B cell (primary cell): ENCODE measurements around the gene KRT72. TPM values are rescaled to one million over a fixed set of nuclear protein-coding genes. Genes with fewer than 3 reads are reported as not detected.

Experiments
- ATAC-seq: fragments of 200-7000 bp; cut with Tn5 transposase; one replicate; pipeline ENCODE4 v1.10.0; 2021; ENCODE audit warnings: low read depth, mild to moderate bottlenecking, moderate number of reproducible peaks, moderate library complexity
- CTCF ChIA-PET: fragments of 350-600 bp; sonication (Branson Sonifier 250); formaldehyde crosslinking; loops from one replicate; lab custom pipeline; 2021; ENCODE audit warnings: antibody characterized with exemption, inconsistent platforms; lab: Charles Lee
- POLR2A ChIA-PET: fragments of 350-600 bp; sonication (Branson Sonifier 250); formaldehyde crosslinking; loops from one replicate; lab custom pipeline; 2021; ENCODE audit warnings: antibody characterized with exemption; lab: Charles Lee
- DNase-seq: peaks from one replicate; pipeline ENCODE4 v3.0.0; 2013
- H2AFZ ChIP-seq: 2 replicates; pipeline ENCODE4 v1.6.1; 2012; ENCODE audit warnings: mild to moderate bottlenecking, low read depth, low read length; ENCODE audit not compliant: insufficient read depth, poor library complexity, severe bottlenecking
- H3K27ac ChIP-seq, 2 donors: 1 replicate in 1 of 2; 2 replicates in 1 of 2; pipeline ENCODE4 v1.5.1; 2012 to 2013; ENCODE audit warnings: low read length in 2 of 2, mild to moderate bottlenecking in 2 of 2, moderate library complexity in 1 of 2
- H3K27me3 ChIP-seq, 4 experiments: fragments of 200-600 bp in 1 of 4; sonication (generic) in 1 of 4; replicated peaks in 1 of 4; 1 replicate in 2 of 4; 2 replicates in 2 of 4; pipeline versions ENCODE4 v1.6.1 to v1.7.0; 2013 to 2016; ENCODE audit warnings: low read length in 3 of 4, mild to moderate bottlenecking in 2 of 4, mixed read lengths in 1 of 4, moderate library complexity in 1 of 4; ENCODE audit not compliant: insufficient read depth in 4 of 4, control insufficient read depth in 3 of 4; ENCODE audit errors: control extremely low read depth in 1 of 4
- H3K36me3 ChIP-seq, 2 experiments: replicated peaks in 1 of 2; 1 replicate in 1 of 2; 2 replicates in 1 of 2; pipeline versions ENCODE4 v1.6.1 to v1.7.1; 2013; ENCODE audit warnings: low read length in 1 of 2; ENCODE audit not compliant: insufficient read depth in 2 of 2, control insufficient read depth in 1 of 2; ENCODE audit errors: control extremely low read depth in 1 of 2, extremely low read depth in 1 of 2
- H3K4me1 ChIP-seq, 2 donors: fragments of 200-600 bp in 1 of 2; sonication (generic) in 1 of 2; 1 replicate in 1 of 2; 2 replicates in 1 of 2; pipeline versions ENCODE4 v1.5.1 to v1.6.1; 2013 to 2017; ENCODE audit warnings: low read length in 2 of 2; ENCODE audit not compliant: control insufficient read depth in 2 of 2, insufficient read depth in 2 of 2
- H3K4me2 ChIP-seq: replicated peaks from 2 replicates; pipeline ENCODE3; 2012; ENCODE audit warnings: mild to moderate bottlenecking, low read depth, low read length; ENCODE audit not compliant: poor library complexity, severe bottlenecking
- H3K4me3 ChIP-seq, 5 experiments: fragments of 200-600 bp in 1 of 5; sonication (generic) in 1 of 5; 1 replicate in 3 of 5; 2 replicates in 2 of 5; pipeline versions ENCODE4 v1.5.1 to v1.7.0; 2011 to 2016; ENCODE audit warnings: low read length in 4 of 5, mild to moderate bottlenecking in 4 of 5, low read depth in 2 of 5, control low read depth in 1 of 5, moderate library complexity in 1 of 5; ENCODE audit not compliant: insufficient read depth in 1 of 5; ENCODE audit errors: control extremely low read depth in 1 of 5, extremely low read depth in 1 of 5
- H3K79me2 ChIP-seq: fragments of 200-600 bp; sonication (generic); one replicate; pipeline ENCODE4 v1.6.0; 2016; ENCODE audit warnings: low read length; ENCODE audit not compliant: control insufficient read depth, insufficient read depth
- H3K9ac ChIP-seq: fragments of 200-600 bp; sonication (generic); 2 replicates; pipeline ENCODE4 v1.6.1; 2017; ENCODE audit warnings: mild to moderate bottlenecking, low read length, moderate library complexity
- H3K9me3 ChIP-seq, 3 donors: one replicate each; pipeline versions ENCODE4 v1.6.1 to v1.7.1; 2013; ENCODE audit warnings: low read length in 2 of 3; ENCODE audit not compliant: control insufficient read depth in 2 of 3, insufficient read depth in 1 of 3; ENCODE audit errors: control extremely low read depth in 1 of 3
- H4K20me1 ChIP-seq: 2 replicates; pipeline ENCODE4 v1.6.0; 2012; ENCODE audit warnings: mild to moderate bottlenecking, low read length; ENCODE audit not compliant: insufficient read depth, control insufficient read depth, poor library complexity, severe bottlenecking
- H3K27ac Mint-ChIP-seq: one replicate; pipeline ENCODE4 v1.8.0; 2021; ENCODE audit warnings: mixed read lengths
- H3K27me3 Mint-ChIP-seq: one replicate; pipeline ENCODE4 v1.8.0; 2021; ENCODE audit warnings: mixed read lengths
- H3K4me1 Mint-ChIP-seq: one replicate; pipeline ENCODE4 v1.8.0; 2021; ENCODE audit warnings: mixed read lengths
- H3K4me3 Mint-ChIP-seq: one replicate; pipeline ENCODE4 v1.8.0; 2021; ENCODE audit warnings: mixed read lengths
- H3K9me3 Mint-ChIP-seq: one replicate; pipeline ENCODE4 v1.8.0; 2022; ENCODE audit warnings: mixed read lengths; ENCODE audit not compliant: insufficient read depth
- CTCF ChIP-seq: fragments of 200-600 bp; IDR thresholded peaks from one replicate; pipeline ENCODE4 v1.8.0; 2022; ENCODE audit warnings: antibody characterized with exemption, mild to moderate bottlenecking
- EZH2 ChIP-seq: IDR thresholded peaks from 2 replicates; pipeline ENCODE4 v1.6.1; 2012; ENCODE audit warnings: borderline replicate concordance, low read depth, mild to moderate bottlenecking, moderate library complexity, low read length; ENCODE audit not compliant: insufficient read depth, poor library complexity, severe bottlenecking
- WGBS: methylation state at CpG from one replicate; pipeline ENCODE4 v1.1.5; 2013; ENCODE audit warnings: missing lambda C conversion rate; ENCODE audit not compliant: insufficient coverage; 5-methylcytosine and 5-hydroxymethylcytosine counted together
- intact Hi-C: fragments of 100-400 bp; cut with micrococcal nuclease; formaldehyde crosslinking; loops from one replicate; pipeline ENCODE4 v1.10.0; 2022
- polyA plus RNA-seq: library from polyadenylated mRNA; depleted of rRNA; stranded (reverse); fragments of >200 nt; gene quantifications from 2 replicates; pipeline ENCODE4 v1.2.3, GENCODE V29; 2012
- total RNA-seq, 2 donors: library from RNA; stranded (reverse); fragments of 120-200 nt in 1 of 2; gene quantifications; 1 replicate in 1 of 2; 2 replicates in 1 of 2; pipeline versions ENCODE4 v1.2.3 to v1.2.4, GENCODE V29; 2013 to 2022

Gene KRT72
- total and polyA plus RNA-seq, 2 donors (not counting 1 experiment from before 2014, with no cell fraction given) = 0.04 TPM; not detected in 1

- peaks cover 0 to 4% (median 0%) of the 10 kb centered on the region in 4 experiments for H3K27me3 ChIP-seq
- no peak for DNase-seq
- ChIA-PET POLR2A (interaction anchor here (0.7 kb wide), 1 partner anchor 17 kb away, joined by 3 read pairs; no protein-coding TSS in a partner anchor), CTCF (no interaction called here)
- Mint-ChIP-seq H3K4me3 (no peak overlapping the region), H3K9me3 (no peaks in the 10 kb centered on the region), H3K27ac (no peak overlapping the region), H3K27me3 (peaks cover 30% of the 10 kb centered on the region), H3K4me1 (no peaks in the 10 kb centered on the region)
- TF ChIP-seq CTCF = no peak
- H3K27ac ChIP-seq = no peak overlapping the region
- no peak for ATAC-seq
- no peak overlapping the region for H2AFZ ChIP-seq
- H3K36me3 ChIP-seq = no peaks in the 10 kb centered on the region
- no peaks in the 10 kb centered on the region for H4K20me1 ChIP-seq
- no peak overlapping the region for H3K4me3 ChIP-seq
- no peaks in the 10 kb centered on the region for H3K4me1 ChIP-seq
- intact Hi-C loops = no loop called here
- H3K79me2 ChIP-seq = no peaks in the 10 kb centered on the region
- H3K9me3 ChIP-seq = no peaks in the 10 kb centered on the region
- H3K9ac ChIP-seq = no peak overlapping the region
- no peak overlapping the region for H3K4me2 ChIP-seq
- 56% methylated on average over 1 of the region's 1 CpG for WGBS
These were observed 6.1 kb upstream of the KRT72 start for GRCh38 chr12:52607314-52607713.

GRCh38 chr12:52606581-52607218, 5.4 kb upstream of the KRT72 start:
- no peaks in the 10 kb centered on the region for H3K4me1 Mint-ChIP-seq
- CTCF ChIA-PET = no interaction called here

More at GRCh38 chr12:52606581-52607218, 5.4 kb upstream of the KRT72 start:
- Histone ChIP-seq H3K9me3 (no peaks in the 10 kb centered on the region), H4K20me1 (no peaks in the 10 kb centered on the region), H3K27me3 (peaks cover 0 to 6% (median 2%) of the 10 kb centered on the region in 4 experiments), H3K4me3 (no peak overlapping the region), H3K4me1 (no peaks in the 10 kb centered on the region), H3K27ac (no peak overlapping the region), H3K36me3 (no peaks in the 10 kb centered on the region), H3K4me2 (no peak overlapping the region), H3K79me2 (no peaks in the 10 kb centered on the region), H2AFZ (no peak overlapping the region), H3K9ac (no peak overlapping the region)
- ATAC-seq (no peak), DNase-seq (no peak)
- Mint-ChIP-seq H3K27me3 (peaks cover 34% of the 10 kb centered on the region), H3K9me3 (no peaks in the 10 kb centered on the region), H3K27ac (no peak overlapping the region), H3K4me3 (no peak overlapping the region)
- POLR2A ChIA-PET = no interaction called here
- 90% methylated on average over 5 of the region's 7 CpGs for WGBS
- TF ChIP-seq EZH2 = no peak
- no peak for TF ChIP-seq CTCF
- intact Hi-C loops = no loop called here
